SH-SY5Y (cell line): ENCODE results near the gene ZNF385C.

ENCODE experiments used
- GATA2 ChIP-seq: IDR thresholded peaks from 2 replicates; pipeline ENCODE4 v1.6.1; 2011; ENCODE audit warnings: mild to moderate bottlenecking, low read depth, low read length
- GATA3 ChIP-seq: IDR thresholded peaks from 2 replicates; pipeline ENCODE4 v1.6.1; 2011; ENCODE audit warnings: low read depth, mild to moderate bottlenecking, low read length, moderate library complexity

DNA sequence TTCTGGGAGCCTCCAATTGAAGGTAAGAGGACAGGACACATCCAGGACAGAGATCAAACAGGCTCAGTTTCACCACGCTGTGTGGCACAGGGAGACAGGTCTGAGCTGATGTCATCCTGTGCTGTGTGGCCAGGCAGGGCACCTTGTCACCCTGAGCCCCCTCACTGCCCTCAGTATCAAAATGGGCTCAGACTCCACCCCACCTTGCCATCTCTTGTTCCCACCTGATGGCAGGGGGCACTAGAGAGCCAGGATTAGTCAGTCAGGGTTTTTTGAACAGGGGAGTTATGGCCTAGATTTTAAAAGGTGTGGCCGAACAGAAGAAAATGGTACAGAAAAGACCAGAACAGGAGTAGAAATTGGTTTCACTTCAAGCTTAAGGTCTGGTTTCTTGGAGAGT is 20.3 kb upstream of the ZNF385C start:
- no peak for TF ChIP-seq GATA3
- TF ChIP-seq GATA2, result no peak
